IPS-15b (cell line): Measurements from ENCODE around the gene THG1L.

Experiments used
- H3K27me3 ChIP-seq: one replicate; pipeline ENCODE4 v1.6.1; 2013; ENCODE audit warnings: low read length; ENCODE audit not compliant: control insufficient read depth, insufficient read depth
- H3K36me3 ChIP-seq: one replicate; pipeline ENCODE4 v1.6.1; 2013; ENCODE audit warnings: low read length; ENCODE audit not compliant: control insufficient read depth, insufficient read depth
- H3K4me1 ChIP-seq: one replicate; pipeline ENCODE4 v1.6.1; 2013; ENCODE audit warnings: mild to moderate bottlenecking, low read length; ENCODE audit not compliant: control insufficient read depth, insufficient read depth
- H3K4me3 ChIP-seq: one replicate; pipeline ENCODE4 v1.5.1; 2013; ENCODE audit warnings: low read depth, low read length
- H3K9ac ChIP-seq: one replicate; pipeline ENCODE4 v1.6.1; 2013; ENCODE audit warnings: low read depth, mild to moderate bottlenecking, low read length
- H3K9me3 ChIP-seq: one replicate; pipeline ENCODE4 v1.6.1; 2013; ENCODE audit warnings: mild to moderate bottlenecking, low read length; ENCODE audit not compliant: control insufficient read depth, insufficient read depth

Gene THG1L

DNA sequence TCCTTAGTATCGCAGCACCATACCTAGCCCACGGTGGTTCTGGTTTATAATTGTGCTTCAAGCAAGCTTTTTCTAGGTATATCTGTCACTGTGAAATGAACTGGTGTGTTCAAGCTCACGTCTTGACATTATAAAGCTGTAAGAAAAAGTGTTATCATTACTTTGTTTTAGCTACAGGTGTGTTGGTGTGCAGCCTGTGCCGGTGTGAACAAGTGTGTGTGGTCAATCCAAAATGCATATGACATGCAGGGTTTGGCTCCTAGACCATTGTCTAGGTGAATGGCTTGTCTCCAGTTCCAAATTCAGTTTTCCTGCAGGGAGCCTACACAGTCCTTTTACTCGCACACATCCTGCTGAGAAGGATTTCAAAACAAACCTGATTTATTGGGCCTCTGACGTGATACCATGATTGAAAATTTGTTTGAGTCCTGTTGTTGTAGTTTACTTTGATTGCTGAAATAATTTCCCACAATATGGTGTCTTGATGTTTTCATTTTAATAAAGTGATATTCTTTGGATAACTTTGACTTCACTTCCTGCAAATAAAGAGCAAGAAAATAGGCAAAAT lies 16.0 kb downstream of the THG1L start:
- H3K4me1 ChIP-seq = no peaks in the 10 kb centered on the region
- peaks cover 25% of the 10 kb centered on the region for H3K27me3 ChIP-seq

DNA sequence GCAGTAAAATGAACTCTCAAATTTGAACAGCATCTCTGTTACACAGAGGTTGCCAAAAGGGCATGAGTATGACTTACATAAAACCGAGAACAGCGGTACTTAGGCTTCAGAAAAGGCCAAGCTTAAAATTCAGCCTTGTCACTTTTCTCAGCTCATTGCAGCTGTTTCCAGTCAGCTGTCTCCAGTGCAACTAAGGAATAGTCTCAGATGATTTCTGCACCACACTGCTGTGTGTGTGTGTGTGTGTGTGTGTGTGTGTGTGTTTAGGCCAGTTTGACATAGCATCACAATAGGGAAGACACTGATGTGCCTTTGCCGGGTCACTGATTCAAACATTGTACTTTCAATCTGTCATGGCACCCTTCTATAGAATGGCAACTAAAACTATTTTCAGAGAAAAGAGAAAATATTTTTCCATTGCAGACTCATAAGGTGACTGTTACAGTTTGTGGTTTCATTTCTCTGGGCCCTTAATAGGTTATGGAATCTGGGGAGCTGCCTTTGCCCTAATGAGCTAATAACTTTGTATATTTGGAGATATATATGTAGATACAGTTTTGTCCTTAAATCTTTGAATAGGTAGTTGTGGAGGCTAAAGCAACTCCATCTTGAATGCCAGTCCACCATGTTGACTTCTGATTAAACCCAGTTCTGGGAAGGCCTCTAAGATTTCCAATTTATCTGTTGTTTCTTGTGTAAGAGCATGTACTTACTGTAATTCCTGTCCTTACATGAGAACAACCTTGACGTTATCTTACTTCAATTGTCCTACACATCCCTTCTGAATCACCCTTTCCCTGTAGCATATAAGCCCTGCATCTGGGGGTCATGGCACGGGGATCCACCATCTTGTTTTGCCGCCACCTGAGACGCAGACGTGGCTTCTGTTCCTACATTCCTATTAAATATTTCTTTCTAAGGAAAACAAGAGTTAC lies 16.8 kb downstream of the THG1L start:
- no peak overlapping the region for H3K4me3 ChIP-seq
- H3K27me3 ChIP-seq = peaks cover 21% of the 10 kb centered on the region
- H3K9me3 ChIP-seq = no peaks in the 10 kb centered on the region
- H3K4me1 ChIP-seq = no peaks in the 10 kb centered on the region
- no peak overlapping the region for H3K9ac ChIP-seq
- H3K36me3 ChIP-seq = no peaks in the 10 kb centered on the region

More for the DNA sequence above, 16.0 kb downstream of the THG1L start:
- Histone ChIP-seq H3K9me3 (no peaks in the 10 kb centered on the region), H3K9ac (no peak overlapping the region), H3K4me3 (no peak overlapping the region), H3K36me3 (no peaks in the 10 kb centered on the region)

DNA sequence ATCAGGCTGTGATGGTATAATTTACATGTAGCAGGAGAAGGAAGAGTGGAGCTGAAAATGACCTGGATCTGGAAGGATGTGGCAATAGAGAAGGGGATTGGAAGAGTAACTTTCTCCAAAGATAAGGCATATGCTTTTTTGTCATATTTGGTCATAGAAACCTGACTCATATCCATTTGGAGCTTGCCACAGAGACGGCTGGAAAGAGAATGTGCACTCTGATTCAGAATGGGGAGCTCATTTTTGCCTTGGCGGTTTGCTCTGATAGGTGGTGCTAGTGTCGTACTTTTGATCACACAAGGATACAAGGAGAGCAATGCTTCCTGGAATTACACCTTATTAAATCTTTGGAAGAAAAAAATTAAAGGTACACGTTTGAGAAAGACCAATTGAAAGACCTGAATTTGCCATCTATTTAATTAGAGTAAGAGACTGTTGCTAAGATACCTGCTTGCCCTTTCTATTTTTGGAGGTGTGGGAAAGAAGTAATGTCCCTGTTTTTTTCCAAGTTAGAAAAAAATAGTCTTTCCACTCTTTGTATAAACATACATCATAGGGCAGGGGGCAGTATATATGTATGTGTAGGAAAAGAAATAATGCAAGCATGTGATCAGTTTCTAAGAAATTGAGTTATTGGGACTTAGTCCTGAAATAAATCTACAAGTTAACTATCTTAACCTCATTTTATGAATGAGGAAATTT lies 17.7 kb downstream of the THG1L start:
- Histone ChIP-seq H3K4me3 (no peak overlapping the region), H3K36me3 (no peaks in the 10 kb centered on the region), H3K9ac (no peak overlapping the region), H3K9me3 (no peaks in the 10 kb centered on the region), H3K4me1 (no peaks in the 10 kb centered on the region), H3K27me3 (peaks cover 19% of the 10 kb centered on the region)

DNA sequence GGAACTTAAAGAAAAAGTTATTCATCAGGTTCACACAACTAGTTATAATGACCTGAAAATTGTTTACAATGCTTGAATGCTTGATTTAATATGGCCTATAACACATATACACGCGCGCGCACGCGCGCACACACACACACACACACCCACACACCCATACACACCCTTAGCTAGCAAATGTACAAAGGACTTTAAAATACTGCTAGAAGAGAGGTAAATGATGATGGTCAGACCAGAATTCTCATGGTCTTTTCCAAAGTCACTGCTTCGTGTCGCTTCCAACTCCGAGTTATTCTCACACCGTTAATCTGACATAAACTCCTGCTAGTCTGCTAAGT lies 18.2 kb downstream of the THG1L start:
- Histone ChIP-seq H3K4me3 (no peak overlapping the region), H3K9ac (no peak overlapping the region), H3K9me3 (no peaks in the 10 kb centered on the region), H3K4me1 (no peaks in the 10 kb centered on the region), H3K27me3 (peaks cover 15% of the 10 kb centered on the region), H3K36me3 (no peaks in the 10 kb centered on the region)

DNA sequence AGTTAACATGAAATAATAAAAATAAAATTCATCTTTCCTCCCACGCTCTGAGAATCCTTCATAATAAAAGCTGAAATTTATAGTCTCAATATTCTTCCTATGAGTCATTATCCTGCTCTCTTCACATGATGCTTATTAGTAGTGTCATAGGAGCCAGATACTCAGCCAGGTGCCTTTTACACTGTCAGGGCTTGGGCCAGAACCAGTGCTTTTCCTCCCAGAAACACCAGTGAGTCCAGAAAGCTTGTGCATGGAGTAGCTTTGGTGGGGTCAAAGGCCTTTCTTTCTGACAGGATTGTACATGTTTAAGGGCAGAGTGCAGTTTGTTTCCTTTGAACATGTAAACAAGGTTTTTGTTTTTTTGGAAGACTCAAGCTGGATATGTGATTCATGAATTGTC lies 19.1 kb downstream of the THG1L start:
- Histone ChIP-seq H3K27me3 (peaks cover 6% of the 10 kb centered on the region), H3K9me3 (no peaks in the 10 kb centered on the region), H3K9ac (no peak overlapping the region), H3K4me3 (no peak overlapping the region), H3K4me1 (no peaks in the 10 kb centered on the region), H3K36me3 (no peaks in the 10 kb centered on the region)

GRCh38 chr5:157756122-157756521 lies 24.9 kb downstream of the THG1L start:
- H3K27me3 ChIP-seq = no peaks in the 10 kb centered on the region
- H3K9ac ChIP-seq = no peak overlapping the region
- no peaks in the 10 kb centered on the region for H3K36me3 ChIP-seq
- H3K4me3 ChIP-seq = no peak overlapping the region
- no peaks in the 10 kb centered on the region for H3K9me3 ChIP-seq
- H3K4me1 ChIP-seq = no peaks in the 10 kb centered on the region

- Histone ChIP-seq H3K9ac (no peak overlapping the region), H3K36me3 (no peaks in the 10 kb centered on the region), H3K27me3 (no peaks in the 10 kb centered on the region), H3K4me1 (no peaks in the 10 kb centered on the region), H3K4me3 (no peak overlapping the region), H3K9me3 (no peaks in the 10 kb centered on the region)
These were observed 27.5 kb downstream of the THG1L start for GRCh38 chr5:157758706-157759105.

DNA sequence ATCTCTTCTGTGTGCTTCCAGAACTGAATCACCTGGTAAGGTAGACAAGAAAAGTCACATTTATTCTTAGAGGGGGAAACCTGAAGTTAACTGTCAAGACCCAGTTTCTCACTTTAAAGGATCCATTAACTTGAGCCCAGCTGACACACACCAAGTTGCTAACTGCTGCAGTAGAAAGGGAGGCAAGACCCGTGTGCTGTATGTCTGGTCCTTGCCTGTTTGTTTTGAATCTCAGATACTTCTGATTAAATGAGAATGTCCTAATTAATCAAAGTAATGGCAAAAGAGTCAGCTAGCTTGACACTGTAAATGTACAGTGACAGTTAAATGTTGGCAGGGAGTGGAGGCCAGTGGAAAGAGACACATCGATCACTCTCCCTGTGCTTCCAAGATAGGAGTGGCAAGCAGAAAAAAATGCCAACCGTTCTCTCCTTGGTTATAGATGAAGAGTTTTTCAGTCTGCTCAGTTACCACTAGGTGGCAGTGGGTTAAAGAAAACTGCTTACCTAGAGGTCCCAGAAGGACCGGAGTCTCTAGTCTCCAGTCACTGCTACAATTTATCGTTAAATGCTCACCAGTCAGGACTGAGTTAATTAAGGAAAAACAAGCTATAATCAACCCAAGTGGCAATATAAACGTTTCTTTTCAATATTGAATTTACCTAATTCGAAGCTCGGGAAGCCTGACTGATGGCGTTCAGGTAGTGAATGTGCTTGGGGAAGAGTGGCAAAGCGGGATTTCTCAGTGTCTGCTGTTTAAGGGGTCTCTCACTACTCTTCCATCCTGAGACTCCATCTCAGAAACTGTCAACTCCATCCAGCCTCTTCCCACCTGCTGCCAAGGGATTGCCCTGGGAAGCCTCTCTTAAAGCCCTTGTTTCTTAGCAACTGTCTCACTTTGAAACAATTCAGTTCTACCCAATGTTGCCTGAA lies 30.7 kb downstream of the THG1L start:
- H3K9ac ChIP-seq = no peak overlapping the region
- H3K9me3 ChIP-seq = no peaks in the 10 kb centered on the region
- H3K36me3 ChIP-seq = no peaks in the 10 kb centered on the region
- no peaks in the 10 kb centered on the region for H3K27me3 ChIP-seq
- H3K4me3 ChIP-seq = no peak overlapping the region
- H3K4me1 ChIP-seq = no peaks in the 10 kb centered on the region

- no peak overlapping the region for H3K4me3 ChIP-seq
- no peaks in the 10 kb centered on the region for H3K9me3 ChIP-seq
- no peaks in the 10 kb centered on the region for H3K4me1 ChIP-seq
- H3K27me3 ChIP-seq = no peaks in the 10 kb centered on the region
- H3K9ac ChIP-seq = no peak overlapping the region
- no peaks in the 10 kb centered on the region for H3K36me3 ChIP-seq
These were observed 33.3 kb downstream of the THG1L start for GRCh38 chr5:157764531-157764930.

DNA sequence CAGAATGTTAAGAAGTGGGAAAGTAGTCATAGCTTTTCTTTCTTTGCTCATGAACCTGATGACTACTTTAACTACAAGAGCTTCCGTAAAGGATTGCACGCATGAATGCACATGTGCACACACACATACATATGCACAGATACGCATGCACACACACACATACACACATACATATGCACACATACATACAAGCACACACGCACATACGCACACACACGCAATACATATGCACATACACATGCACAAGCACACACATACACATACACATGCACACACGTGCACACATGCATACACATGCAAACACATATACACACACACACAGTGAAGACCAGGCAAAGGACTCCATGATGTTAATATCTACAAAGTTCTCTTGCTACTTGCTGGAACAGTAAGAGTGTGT lies 35.2 kb downstream of the THG1L start:
- no peaks in the 10 kb centered on the region for H3K36me3 ChIP-seq
- H3K9me3 ChIP-seq = no peaks in the 10 kb centered on the region
- H3K27me3 ChIP-seq = no peaks in the 10 kb centered on the region
- H3K9ac ChIP-seq = no peak overlapping the region
- no peak overlapping the region for H3K4me3 ChIP-seq
- H3K4me1 ChIP-seq = no peaks in the 10 kb centered on the region

- Histone ChIP-seq H3K36me3 (no peaks in the 10 kb centered on the region), H3K9ac (no peak overlapping the region), H3K4me3 (no peak overlapping the region), H3K27me3 (no peaks in the 10 kb centered on the region), H3K4me1 (no peaks in the 10 kb centered on the region), H3K9me3 (no peaks in the 10 kb centered on the region)
These were observed 35.7 kb downstream of the THG1L start for GRCh38 chr5:157766902-157767301.
